Heart left ventricle (tissue), 13 donors: ENCODE results near the gene THEM5.

ENCODE experiments used
- CTCF ChIP-seq, 12 donors: fragments of 200-600 bp; sonication (generic) in 4 of 12; IDR thresholded peaks; one replicate each; pipeline versions ENCODE4 v1.5.0 to v1.8.0; 2018 to 2022; ENCODE audit warnings: antibody characterized with exemption in 12 of 12, mild to moderate bottlenecking in 5 of 12
- POLR2A ChIP-seq, 2 donors: fragments of 450-650 bp; IDR thresholded peaks; one replicate each; pipeline ENCODE4 v1.6.1; 2017; ENCODE audit warnings: antibody characterized with exemption in 2 of 2, mild to moderate bottlenecking in 2 of 2, moderate library complexity in 2 of 2
- donor health status: ischemic (EF 13 %, LVEDD 7.1; RV severe dilation, severe dysfunction).
- donor health status: DM: no; HTN: yes; CAD: no.
- donor health status: DM: no; HTN: no; CAD: no.
- donor health status: ischemic (EF 25% LVEDD 6.9; RV normal size, moderate dysfunction).
- donor health status: ischemic (EF 25% LVEDD 5.7; RV mildly dilated, moderate dysfunction).
- donor health status: ischemic (EF 35%, LVEDD 5.7; RV mildly dilated, moderate dysfunction).
- donor health status: nonischemic (EF 11% LVEDD 7.7; RV severe dilation, severe dysfunction).
- donor health status: DM: yes; HTN: yes; CAD: no.
- donor health status: PGD.
- donor health status: ischemic (EF 29% LVEDD 5.4; RV normal size, mild dysfunction).
- donor health status: nonischemic (EF 23%, LVEDD 6.1; RV moderate dilation, normal function).

DNA sequence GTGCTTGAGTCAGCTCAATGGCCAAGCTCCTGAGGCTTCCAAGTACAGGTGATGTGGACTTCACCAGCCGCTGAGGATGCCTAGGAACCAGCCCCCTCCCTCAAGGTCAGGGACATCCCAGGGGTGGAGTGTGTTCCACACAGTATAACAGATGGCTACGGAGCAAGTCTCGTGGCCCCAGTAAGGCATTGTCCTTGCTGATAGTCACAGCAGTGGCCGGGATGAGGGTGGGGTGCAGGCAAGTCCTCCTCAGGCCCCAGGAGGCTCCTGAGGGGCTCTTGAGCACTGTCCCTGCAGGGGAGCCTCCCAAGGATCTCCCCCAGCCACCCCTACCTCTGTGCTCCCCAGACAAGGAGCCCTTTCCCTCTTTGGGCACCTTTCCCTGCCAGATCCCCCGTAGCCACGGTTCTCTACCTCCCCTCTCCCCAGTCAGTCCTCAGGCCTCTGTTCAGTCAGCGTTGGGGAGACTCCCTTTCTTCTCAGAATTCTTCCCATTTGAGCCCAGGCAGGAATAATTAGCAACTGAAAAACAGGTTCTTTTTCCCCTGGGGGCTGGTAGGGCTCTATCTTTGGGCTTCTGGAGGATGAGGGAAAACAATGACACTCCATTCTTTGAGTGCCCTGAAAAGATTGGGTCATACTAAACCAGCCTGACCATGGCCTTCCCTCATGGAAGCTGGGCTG is 7.1 kb upstream of the THEM5 start:
- TF ChIP-seq CTCF (IDR thresholded peaks at IDR 0.05), result no peak
- TF ChIP-seq POLR2A (IDR thresholded peaks at IDR 0.05), result no peak
